OCI-M1 (cell line): Measurements from ENCODE around the gene ODF2L.
A peak's percentile ranks its signal among the peaks of the same experiment; 100 is the strongest.

ENCODE experiments used
- DNase-seq: peaks from one replicate; lab custom pipeline; 2025; lab: John Stamatoyannopoulos, UW

Gene ODF2L, protein sequence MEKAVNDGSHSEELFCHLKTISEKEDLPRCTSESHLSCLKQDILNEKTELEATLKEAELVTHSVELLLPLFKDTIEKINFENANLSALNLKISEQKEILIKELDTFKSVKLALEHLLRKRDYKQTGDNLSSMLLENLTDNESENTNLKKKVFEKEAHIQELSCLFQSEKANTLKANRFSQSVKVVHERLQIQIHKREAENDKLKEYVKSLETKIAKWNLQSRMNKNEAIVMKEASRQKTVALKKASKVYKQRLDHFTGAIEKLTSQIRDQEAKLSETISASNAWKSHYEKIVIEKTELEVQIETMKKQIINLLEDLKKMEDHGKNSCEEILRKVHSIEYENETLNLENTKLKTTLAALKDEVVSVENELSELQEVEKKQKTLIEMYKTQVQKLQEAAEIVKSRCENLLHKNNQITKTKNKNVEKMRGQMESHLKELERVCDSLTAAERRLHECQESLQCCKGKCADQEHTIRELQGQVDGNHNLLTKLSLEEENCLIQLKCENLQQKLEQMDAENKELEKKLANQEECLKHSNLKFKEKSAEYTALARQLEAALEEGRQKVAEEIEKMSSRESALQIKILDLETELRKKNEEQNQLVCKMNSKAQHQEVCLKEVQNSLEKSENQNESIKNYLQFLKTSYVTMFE

DNA sequence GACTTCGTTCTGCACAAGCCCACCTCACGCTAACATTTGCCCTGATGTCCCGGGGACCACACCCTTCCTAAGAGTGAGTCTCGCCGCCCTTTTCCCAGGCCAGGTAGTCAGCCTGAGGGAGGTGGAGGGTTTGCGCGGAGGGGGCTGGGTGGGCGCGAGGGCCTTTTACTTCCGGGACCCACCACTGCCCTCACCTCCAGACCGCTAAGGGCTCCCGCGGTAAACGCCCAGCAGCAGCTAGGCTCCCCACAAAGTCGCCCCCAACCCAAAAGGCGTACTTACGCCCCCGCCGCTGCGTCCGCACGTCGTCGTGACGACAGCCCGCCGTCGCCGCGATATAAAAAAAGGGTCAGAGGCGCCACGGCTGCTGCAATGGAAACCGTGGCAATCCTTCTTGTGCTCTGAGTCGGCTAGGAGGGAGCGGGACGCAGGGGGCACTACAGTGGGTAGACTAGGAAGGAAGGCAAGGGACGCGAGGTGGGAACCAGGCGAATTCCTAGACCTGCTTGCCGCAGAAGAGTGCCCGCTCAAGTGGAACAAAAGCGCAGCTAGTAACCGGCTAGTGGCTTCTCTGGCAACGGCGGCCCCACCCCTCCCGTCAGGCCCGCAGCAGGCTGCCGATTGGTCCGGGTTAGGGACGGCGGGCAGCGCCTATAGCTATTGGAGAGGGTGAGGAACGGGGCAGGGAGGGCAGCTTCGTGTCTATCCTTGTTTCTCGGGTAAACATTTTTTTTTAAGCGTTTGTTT, at the start of gene ODF2L:
TSS of gene ODF2L (minus strand) at position 573 of the 747 bp plus-strand sequence. CDS start 9,296 bp downstream, outside the sequence.
- DNase-seq = peak; percentile 87

DNA sequence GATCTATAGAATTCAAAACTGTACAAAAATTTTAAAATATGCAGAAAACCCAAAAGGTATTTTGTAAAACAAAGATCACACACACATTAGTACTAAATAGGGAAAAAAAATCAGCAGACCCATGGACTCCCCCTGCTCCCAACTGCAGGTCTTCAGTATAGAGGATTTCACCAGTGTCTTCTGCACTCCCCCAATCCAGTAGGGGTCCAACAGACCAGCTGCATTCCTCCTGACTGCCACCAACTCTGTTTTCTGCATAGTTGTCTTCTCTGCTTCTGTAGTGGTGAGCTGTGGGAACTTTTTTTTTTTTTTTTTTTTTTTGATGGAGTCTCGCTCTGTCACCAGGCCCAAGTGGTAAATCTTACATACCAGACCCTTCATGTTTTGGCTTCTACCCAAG, 49.8 kb upstream of the ODF2L start:
- DNase-seq = no peak

DNA sequence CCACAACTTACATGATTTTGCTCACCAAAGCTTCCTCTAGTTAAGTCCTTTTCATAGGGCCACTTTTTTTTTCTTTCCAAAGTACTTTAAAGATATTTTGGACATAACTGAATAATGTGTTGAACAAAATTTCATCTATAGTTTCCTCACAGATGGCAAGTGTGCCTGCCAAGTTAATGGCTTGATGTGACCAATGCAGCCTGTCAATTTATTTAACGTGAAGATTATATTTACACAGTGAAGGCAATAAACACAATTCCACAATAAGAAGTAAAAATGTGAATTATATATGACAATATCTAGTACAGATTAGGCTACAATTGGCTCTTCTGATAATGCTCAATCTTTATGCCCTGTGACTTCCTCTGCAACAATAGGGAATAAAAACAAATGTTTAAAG, 45.9 kb upstream of the ODF2L start:
- DNase-seq = no peak

DNA sequence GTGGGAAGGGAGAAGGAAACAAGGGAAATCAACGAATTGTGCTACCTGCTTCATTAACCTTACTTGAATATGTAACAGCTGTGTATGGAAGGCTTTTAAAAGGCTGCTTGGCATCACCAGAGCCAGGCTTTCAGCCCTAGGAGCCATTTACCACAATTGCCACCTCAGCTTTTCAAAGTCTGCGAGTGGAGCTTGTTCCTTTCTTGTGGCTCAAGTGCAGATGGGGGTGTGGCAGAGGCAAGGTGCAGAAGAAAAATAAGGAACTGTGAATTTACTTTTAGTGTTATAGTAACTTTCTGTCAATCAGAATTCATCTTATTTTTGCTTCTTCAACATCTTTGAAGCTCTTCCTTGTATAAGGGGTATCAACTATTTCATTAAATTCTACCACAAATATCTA, 45.5 kb upstream of the ODF2L start:
- peak; percentile 27 for DNase-seq

DNA sequence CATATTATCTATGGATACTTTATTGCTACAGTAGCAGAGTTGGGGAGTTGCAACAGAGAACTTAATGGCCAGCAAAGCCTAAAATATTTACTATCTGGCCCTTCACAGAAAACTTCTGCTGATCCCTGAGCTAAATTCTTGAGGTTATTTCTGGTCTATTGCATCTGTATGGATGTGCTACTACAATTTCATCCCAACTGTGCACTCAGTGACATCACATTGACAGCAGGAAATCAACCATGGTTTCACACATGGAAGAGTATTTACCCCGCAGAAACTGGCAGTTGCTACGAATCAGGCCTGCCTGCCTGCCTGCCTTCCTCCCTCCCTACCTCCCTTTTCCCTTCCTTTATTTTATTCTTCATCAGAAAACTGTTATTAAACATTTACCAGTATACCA, 39.9 kb upstream of the ODF2L start:
- no peak for DNase-seq

DNA sequence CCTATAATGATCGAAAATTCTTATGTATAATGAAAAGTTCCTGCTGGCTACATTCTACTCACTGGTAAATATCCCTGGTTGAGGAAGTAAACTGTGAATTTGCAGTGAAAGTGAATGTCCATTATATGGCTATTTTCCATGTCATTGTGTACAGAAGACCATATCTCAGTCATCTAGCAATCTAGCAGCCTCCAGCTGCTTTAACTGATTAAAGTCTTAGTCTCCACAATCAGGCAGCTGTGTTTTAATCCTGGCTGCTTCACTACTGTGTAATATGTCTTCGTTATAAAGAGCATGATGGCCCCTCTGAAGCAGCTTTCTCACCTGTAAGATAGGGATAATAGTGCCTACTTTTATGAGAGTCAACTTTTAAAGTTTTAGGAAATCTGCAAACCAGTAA, 39.2 kb upstream of the ODF2L start:
- peak; percentile 69 for DNase-seq

DNA sequence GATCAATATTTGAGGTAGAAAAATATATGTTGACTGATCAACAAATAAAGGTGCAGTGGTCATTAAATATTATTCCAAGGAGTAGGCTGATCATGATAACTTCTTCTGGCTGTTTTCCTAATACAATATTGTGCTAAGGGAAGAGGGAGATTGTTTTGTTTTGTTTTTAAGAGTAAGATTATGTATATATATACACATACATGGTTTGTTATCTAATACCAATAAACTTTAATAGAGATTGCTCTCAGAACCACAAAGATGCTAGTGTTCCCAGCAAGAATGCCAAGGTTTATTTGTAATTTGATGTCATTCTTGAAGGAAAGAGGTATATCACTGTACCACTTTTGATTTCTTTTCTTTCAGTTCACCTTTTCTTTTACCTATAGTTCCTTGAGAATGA, 37.9 kb upstream of the ODF2L start:
- no peak for DNase-seq

DNA sequence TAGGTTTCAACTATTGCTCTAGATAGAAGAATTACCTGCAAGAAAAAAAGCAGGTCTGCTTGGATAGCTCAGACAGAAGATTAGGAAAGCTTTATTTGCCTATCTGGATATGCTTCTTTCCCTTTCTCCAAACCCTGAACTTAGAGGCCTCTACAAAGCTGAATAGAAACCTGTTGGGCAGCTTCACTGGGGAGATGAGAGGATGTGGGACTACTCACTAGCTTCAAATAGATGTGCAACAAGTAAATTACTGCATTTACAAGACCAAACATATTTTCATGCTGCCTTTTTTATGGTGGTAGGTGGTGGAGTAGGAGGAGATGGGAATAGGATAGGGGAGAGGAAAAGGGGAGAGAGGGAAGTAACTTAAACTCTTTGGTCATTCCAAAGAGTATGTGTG, 34.3 kb upstream of the ODF2L start:
- DNase-seq = no peak

DNA sequence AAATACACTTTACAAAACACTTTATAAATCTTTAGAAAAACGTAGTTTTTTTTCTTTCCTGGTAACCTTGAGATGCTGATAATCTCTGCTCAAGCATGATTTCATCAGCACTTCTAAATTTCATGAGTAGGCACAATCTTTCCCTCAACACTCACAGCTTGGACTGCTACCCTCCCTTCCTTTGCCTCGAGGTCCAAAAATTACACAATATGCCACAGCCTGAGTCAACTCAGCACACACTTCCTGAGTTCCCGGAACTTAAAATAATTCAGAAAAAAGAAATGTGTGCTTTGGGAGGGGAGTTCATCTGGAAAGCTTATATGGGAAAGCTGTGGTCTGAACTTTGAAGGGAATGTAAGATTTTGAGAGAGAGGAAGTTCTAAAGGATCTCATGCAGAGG, 33.7 kb upstream of the ODF2L start:
- DNase-seq = peak; percentile 90

DNA sequence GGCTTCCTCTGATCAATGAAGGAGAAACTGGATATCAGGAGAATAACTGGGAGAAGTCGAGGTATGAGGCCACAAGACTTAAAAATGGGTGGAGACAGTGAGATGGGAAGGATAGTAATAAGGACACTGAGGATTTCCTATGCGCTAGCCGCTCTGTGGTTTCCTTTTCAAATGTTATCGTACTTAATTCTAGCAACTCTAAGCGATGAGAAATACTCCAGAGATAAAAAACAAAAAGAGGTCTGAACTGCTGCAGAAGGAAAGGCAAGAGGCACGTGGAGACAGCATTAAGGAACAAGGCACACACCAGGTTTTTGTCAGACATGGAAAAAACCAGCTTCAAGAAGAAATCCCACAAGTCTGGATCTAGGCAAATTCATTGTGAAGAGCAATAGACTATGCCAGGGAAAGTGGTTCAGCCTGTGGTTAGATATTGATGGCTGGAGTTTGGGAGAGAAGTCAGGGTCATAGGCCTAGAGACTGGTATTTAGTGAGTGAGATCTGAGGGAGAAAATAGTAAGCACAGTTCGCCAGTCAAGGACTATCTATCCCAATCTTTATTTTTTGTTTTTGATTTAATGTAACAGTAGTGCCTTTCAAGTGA, 33.1 kb upstream of the ODF2L start:
- DNase-seq = peak; percentile 57

DNA sequence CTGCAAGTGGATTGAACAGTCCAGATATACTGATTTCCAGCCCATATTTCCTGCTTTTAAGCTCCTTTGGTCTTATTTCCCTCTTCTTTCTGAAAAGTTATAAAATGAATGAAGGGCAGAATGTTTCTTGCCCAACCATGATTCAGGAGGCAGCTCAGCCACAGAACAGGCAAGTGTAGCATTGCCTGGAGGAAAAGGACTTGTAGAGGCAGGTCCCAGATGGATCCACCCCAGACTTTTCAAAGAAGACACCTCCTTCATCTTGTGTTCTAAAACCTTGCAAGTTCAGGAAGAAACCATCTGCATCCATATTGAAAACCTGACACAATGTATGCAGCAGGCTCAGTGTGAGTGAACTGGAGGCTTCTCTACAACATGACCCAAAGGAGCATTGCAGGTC, 27.8 kb upstream of the ODF2L start, which contains the start of gene CLCA2:
TSS of gene CLCA2 (plus strand) at position 299 of the 400 bp plus-strand sequence. CDS start at position 376, 77 bp downstream.
- DNase-seq = no peak

DNA sequence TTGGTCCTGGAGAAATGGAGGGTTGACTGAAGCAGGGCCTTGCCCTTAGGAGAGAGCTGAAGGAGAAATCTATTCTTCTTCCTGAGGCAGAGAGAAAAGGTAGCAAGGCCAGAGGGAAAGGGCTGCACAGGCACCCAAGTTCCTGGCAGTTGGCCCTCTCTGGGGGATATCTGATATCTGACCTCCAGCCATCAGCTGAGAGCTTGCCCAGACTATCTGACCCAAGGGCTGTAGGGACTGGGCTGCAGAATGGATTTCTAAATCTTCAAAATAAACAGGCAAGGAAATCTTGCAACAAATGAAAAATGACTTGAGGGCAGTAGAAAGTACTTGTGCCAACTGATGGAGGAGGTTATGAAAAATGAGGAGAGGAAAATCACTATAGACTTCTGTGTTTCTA, 27.4 kb upstream of the ODF2L start:
- peak; percentile 29 for DNase-seq

DNA sequence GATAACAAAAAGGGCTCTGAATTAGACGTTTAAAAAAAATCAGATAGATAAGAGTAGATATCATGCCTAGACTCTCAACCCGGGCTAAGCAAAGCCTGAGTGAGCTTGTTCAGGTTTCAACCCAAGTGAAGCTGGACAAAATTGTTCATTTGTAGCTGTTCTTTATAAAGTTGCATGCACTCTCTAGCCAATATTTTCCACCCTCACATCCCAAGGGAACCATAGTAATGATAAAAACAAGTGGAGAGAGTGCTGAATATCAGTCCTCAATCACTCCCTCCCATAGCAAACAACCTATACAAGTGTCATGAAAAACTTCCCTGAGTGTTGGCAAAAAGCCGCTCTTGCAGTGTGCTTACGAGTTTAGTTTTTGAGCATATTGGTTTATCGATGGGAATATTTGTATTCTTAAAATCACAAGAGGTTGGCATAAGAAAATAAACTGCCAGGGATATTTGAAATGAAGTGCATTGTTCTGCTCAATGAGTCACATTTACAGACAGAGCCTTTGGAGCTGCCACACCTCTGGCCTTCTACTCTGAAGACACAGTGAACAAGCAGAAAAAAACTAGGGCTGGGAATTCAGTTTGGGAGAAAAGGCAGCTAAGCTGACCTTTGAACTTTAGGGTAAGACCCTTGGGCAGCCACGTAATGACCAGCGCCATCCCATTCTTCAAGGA, 25.6 kb upstream of the ODF2L start:
- DNase-seq = peak; percentile 32

DNA sequence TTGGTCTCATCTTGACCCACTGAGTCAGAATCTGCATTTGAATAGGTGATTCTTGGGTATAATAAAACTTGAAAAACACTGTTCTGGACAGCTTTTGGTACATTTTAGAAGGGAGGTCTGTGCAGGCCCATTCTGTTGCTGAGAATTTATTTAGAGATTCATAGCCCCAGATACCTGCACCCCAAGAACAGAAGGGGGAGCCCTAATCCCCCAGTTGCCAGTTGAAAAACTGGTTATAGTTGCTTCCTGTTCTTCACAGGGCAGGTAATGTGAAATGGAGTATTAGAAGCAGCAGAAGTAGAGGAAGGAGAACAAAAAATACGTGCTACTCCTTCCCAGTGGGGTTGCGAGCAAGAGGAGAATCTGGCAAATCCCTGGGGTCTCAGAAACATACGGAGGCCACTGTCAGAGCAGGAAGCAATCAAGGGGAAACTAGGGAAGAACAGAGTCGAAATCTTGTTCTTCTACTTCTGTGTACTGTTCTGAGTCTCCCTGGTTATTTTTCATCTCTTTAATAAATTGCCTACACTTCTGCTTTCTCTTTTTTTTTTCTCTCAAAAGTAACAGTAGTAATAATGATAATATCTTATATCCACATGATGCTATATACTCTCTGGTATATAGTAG, 23.3 kb upstream of the ODF2L start:
- DNase-seq = peak; percentile 73

DNA sequence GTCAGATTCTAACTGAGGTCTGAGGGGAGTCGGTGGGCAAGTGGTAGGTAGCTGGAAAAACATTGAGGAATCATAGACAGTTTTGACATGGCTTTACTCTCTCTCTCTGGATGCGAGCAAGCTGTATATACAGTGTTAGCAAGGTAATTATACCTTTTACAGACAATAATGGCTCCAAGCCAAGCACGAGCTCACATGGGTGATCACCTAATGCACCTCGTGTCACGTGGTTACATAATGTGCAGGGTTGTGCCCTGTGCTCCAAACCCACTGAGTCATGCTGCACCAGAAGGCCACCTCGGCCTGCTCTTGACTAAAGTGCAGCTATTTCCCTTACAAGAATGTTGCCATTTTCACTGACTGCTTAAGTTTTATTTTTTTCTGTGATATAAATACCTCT, 20.2 kb upstream of the ODF2L start:
- no peak for DNase-seq

DNA sequence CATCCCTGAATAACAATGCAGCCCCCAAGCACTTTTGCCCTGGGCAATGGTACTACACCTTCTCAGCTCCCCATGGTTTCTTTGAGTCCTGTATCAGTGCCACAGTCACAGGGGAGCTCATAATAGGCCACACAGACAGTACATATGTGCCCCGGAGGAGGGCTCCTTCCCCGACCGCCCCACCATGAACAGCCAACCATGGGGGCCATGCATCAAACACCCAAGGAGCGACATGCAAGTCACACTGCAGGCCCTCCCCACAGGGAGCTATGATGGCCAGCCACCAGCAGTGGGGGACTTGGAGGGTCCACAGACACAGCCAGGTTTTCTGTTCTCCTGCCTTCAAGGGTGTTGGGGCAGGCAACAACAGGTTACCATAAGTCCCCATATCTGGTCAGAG, 14.8 kb upstream of the ODF2L start:
- DNase-seq = no peak

DNA sequence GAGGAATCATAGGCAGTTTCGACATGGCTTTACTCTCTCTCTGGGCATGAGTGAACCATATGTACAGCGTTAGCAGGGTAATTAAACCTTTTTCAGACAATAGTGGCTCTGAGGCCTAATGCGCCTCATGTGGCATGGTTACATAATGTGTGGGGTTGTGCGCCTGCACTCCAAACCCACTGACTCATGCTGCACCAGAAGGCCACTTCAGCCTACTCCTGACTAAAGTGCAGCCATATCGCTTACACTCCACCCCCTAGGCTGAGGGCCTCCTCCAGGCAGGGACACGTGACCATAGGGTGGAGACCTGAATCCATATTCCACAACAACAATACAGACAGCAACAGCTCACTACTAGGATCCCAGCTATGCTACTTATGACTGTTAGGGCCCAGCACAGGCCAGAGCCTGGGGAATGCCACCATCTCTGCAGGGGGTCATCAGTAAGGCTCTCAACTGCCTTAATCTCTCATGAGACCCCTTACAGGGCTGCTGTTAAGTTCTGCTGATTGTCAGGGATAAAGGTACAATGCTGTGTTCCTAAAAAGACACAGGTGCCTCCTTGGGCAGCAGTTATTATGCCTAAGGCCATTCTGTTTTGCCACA, 13.4 kb upstream of the ODF2L start:
- DNase-seq = no peak

DNA sequence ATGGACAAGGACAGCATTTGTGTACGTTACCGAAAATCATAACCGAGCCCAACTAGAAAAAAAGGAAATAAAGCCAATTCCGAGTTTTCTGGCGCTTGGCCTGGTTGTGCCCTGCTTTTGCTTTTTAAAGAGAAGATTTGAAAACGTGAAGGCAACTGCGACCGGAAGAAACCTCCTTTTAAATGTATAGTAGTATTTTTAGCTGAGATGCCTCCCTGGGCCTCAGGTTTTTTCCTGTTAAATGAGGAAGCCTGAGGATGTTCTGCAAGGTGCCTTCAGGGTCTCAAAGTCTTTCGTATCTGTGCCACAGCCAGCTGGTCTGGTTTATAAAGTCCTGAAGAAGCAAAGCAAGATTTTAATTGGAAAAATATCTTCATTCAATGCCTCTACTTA, 371 bp upstream of the ODF2L start:
- DNase-seq = peak; percentile 66

DNA sequence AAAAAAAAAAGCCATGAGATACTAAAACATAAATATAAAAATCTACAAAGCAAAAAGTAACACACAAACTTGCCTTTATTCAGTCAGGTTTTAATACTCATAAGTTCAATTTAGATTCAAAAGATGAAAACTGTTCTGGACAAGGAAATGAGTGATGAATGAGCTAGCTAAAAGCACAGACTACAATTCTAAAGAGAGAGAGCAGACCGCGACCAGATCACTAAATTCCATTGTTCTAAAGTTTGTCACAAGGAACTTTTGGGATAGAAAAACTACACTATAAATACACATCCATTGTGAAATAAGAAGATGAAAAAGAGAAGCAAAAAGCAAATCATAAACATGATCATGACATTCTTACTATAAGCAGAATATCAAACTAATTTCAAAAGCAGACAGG, 1.7 kb downstream of the ODF2L start:
- no peak for DNase-seq

DNA sequence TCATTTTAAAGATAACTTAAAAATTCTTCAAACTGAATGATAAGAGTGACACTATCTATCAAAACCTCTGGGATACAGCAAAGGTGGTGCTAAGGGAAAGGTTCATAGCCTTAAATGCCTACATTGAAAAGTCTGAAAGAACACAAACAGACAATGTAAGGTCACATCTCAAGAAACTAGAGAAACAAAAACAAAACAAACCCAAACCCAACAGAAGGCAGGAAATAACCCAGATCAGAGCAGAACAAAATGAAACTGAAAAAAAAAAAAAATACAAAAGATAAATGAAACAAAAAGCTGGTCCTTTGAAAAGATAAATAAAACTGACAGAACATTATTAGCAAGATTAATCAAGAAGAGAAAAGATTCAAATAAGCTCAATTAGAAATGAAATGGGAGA, 6.8 kb downstream of the ODF2L start:
- no peak for DNase-seq

DNA sequence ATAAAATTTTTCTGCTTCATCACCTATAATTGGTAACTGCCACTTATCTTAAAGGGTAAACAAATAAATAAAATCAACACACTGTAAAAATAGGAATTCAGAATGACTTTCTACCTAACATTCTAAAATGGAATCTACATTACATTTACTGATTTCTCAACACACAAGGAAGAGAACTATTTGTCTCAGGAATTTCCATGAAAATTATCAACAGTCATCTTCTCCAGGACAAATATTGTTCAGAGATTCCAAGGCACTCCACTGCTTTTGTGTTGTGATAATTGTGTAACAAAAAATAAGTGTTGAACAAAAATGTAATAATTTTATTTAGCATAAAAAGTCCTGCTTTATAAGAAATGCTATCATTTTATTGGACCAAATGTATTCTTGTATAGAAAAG, 7.3 kb downstream of the ODF2L start:
- DNase-seq = no peak
